Testis (tissue), 3 donors: Measurements from ENCODE around the gene CDYL2. TPM values are rescaled to one million over a fixed set of nuclear protein-coding genes. Genes with fewer than 3 reads are reported as not detected.

Experiments used
- DNase-seq: peaks from one replicate; pipeline ENCODE4 v3.0.0-alpha.2; 2019
- H3K27ac ChIP-seq, 2 donors: fragments of 200-600 bp; sonication (generic); one replicate each; pipeline ENCODE4 v1.5.1; 2019
- H3K27me3 ChIP-seq: fragments of 200-600 bp; sonication (generic); one replicate; pipeline ENCODE4 v1.5.1; 2019
- H3K36me3 ChIP-seq: fragments of 200-600 bp; sonication (generic); one replicate; pipeline ENCODE4 v1.5.1; 2017; ENCODE audit warnings: low read depth; ENCODE audit errors: missing control alignments
- H3K4me1 ChIP-seq: fragments of 200-600 bp; sonication (generic); one replicate; pipeline ENCODE4 v1.5.1; 2019
- H3K4me3 ChIP-seq, 2 donors: fragments of 200-600 bp; sonication (generic); one replicate each; pipeline ENCODE4 v1.5.1; 2017 to 2019
- H3K9me3 ChIP-seq: fragments of 200-600 bp; sonication (generic); one replicate; pipeline ENCODE4 v1.5.1; 2017
- CTCF ChIP-seq, 3 experiments: fragments of 450-650 bp in 2 of 3; fragments of 200-600 bp in 1 of 3; sonication (generic) in 1 of 3; IDR thresholded peaks; one replicate each; pipeline ENCODE4 v1.5.1; 2016 to 2019; ENCODE audit warnings: antibody characterized with exemption in 3 of 3, mild to moderate bottlenecking in 2 of 3, moderate library complexity in 1 of 3
- POLR2A ChIP-seq: fragments of 450-650 bp; IDR thresholded peaks from one replicate; pipeline ENCODE4 v1.6.1; 2017; ENCODE audit warnings: antibody characterized with exemption, mild to moderate bottlenecking, moderate library complexity
- WGBS, 2 donors: methylation state at CpG; one replicate each; pipeline ENCODE4 v1.1.5; 2018; 5-methylcytosine and 5-hydroxymethylcytosine counted together
- intact Hi-C: fragments of 100-400 bp; cut with DNase I; formaldehyde crosslinking; loops from one replicate; pipeline ENCODE4 v1.15.1; 2023; ENCODE audit warnings: low total_unique reads
- polyA plus RNA-seq: library from polyadenylated mRNA; stranded (reverse); fragments of 350-450 nt; fragmentation: Illumina TruSeq; extraction: RNeasy Lipid Tissue Mini Kit (QIAGEN cat#74804); gene quantifications from one replicate; pipeline ENCODE4 v1.2.3, GENCODE V29; 2014; ENCODE audit warnings: low read depth, low replicate concordance; ENCODE audit not compliant: insufficient read depth
- total RNA-seq, 2 donors: library from RNA; depleted of rRNA; stranded (reverse); fragments of >200 nt; gene quantifications; one replicate each; pipeline ENCODE4 v1.2.3, GENCODE V29; 2016

CDYL2 gene
- total and polyA plus RNA-seq, 3 donors from 2014 or later, result 31.2 to 63.7 (median 60.4) TPM

- intact Hi-C loops, result no loop called here
- no peak for DNase-seq
- Histone ChIP-seq H3K27ac (no peak overlapping the region), H3K27me3 (no peaks in the 10 kb centered on the region), H3K4me1 (no peaks in the 10 kb centered on the region), H3K9me3 (no peaks in the 10 kb centered on the region), H3K4me3 (no peak overlapping the region), H3K36me3 (no peaks in the 10 kb centered on the region)
- no peak for TF ChIP-seq POLR2A
- TF ChIP-seq CTCF (IDR thresholded peaks at IDR 0.05), result no peak
- 86 to 89% methylated on average over 4 of the region's 4 CpGs for WGBS, 2 donors
Observed at GRCh38 chr16:80587071-80587470, 217.3 kb downstream of the CDYL2 start.

GRCh38 chr16:80586476-80586875 is 217.9 kb downstream of the CDYL2 start:
- intact Hi-C loops, result no loop called here
- H3K9me3 ChIP-seq, result no peaks in the 10 kb centered on the region
- H3K4me3 ChIP-seq, result no peak overlapping the region
- no peak overlapping the region for H3K27ac ChIP-seq
- DNase-seq, result no peak
- H3K36me3 ChIP-seq, result no peaks in the 10 kb centered on the region
- no peak for TF ChIP-seq CTCF (IDR thresholded peaks at IDR 0.05)
- no peak for TF ChIP-seq POLR2A
- no peaks in the 10 kb centered on the region for H3K4me1 ChIP-seq
- no peaks in the 10 kb centered on the region for H3K27me3 ChIP-seq

GRCh38 chr16:80585764-80586163 is 218.6 kb downstream of the CDYL2 start:
- 92 to 94% methylated on average over 4 of the region's 4 CpGs for WGBS, 2 donors
- Histone ChIP-seq H3K4me3 (no peak overlapping the region), H3K27me3 (no peaks in the 10 kb centered on the region), H3K9me3 (no peaks in the 10 kb centered on the region), H3K4me1 (no peaks in the 10 kb centered on the region), H3K36me3 (no peaks in the 10 kb centered on the region), H3K27ac (no peak overlapping the region)
- no peak for DNase-seq
- TF ChIP-seq POLR2A (no peak), CTCF (IDR thresholded peaks at IDR 0.05) (no peak)
- intact Hi-C loops, result no loop called here

DNA sequence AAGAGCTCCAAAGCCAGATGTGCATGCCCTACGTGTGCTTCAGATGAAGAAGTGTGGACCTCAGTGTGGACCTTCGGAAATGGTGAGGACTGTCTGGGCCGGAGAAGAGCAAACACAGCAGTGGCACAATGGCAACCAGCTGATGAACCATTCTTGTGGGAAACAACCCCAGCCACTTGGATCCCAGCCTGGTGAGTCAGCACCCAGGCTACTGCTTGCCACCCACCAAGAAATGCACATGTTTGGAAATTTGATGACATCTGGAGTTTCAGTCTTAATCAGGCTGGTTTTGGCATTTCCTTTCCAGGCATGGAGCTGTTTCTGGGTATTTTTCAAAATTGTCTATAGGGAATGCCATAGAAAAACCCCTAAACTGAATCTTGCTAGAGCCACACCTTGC is 220.9 kb downstream of the CDYL2 start:
- Histone ChIP-seq H3K27me3 (no peaks in the 10 kb centered on the region), H3K36me3 (no peaks in the 10 kb centered on the region), H3K27ac (no peak overlapping the region), H3K4me3 (no peak overlapping the region), H3K4me1 (no peaks in the 10 kb centered on the region), H3K9me3 (no peaks in the 10 kb centered on the region)
- TF ChIP-seq CTCF (IDR thresholded peaks at IDR 0.05) (no peak), POLR2A (no peak)
- 81 to 100% methylated on average over 3 of the region's 3 CpGs for WGBS, 2 donors
- DNase-seq, result no peak
- intact Hi-C loops, result no loop called here

DNA sequence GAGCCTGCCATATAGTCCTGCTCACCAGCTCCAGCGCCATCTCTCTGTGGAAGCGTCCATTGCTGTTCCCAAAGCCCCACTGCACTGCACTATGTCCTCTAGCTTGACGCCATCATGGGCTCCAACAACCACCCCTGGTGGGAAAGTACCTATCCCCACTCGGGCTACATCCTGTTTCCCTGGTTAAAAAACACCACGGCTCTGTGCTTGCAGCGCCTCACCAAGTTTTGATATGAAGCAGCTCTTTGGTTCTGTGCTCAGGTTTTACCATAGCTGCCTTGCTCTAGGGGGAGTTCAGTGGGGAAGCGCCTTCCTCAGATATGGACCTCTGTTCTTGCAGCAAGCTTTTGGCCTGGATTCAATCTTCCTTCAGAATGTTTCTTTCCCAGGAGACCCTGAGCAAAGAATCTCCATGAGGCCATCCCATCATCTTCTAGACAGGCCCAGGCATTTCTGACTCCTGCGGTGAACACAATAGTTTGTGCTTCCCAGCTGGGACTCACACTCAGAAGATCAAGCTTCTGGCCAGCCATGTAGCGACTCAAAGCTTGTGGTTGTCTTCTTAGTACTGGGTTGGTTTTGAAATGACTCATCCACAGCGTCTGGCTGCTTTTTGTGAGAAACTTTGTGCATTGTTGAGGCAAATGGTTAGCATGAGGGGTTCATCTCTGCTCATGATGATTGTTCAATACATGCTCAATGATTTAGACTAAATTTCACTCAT is 224.1 kb downstream of the CDYL2 start:
- Histone ChIP-seq H3K27me3 (no peaks in the 10 kb centered on the region), H3K4me1 (no peaks in the 10 kb centered on the region), H3K27ac (no peak overlapping the region), H3K9me3 (no peaks in the 10 kb centered on the region), H3K4me3 (no peak overlapping the region), H3K36me3 (no peaks in the 10 kb centered on the region)
- no peak for DNase-seq
- intact Hi-C loops, result no loop called here
- 91 to 93% methylated on average over 10 of the region's 10 CpGs for WGBS, 2 donors
- TF ChIP-seq CTCF (IDR thresholded peaks at IDR 0.05) (no peak), POLR2A (no peak)
